D721Med (cell line): ENCODE data around the gene CCDC150.
A peak's percentile ranks its signal among the peaks of the same experiment; 100 is the strongest.
"Not testable (repeated sequence)": the region's sequence is repeated elsewhere in the genome, so short reads cannot be mapped to it uniquely, and the experiment has no call there.

Experiments
- DNase-seq: peaks from one replicate; pipeline ENCODE4 v3.0.0; 2011; ENCODE audit warnings: low spot score; ENCODE audit not compliant: insufficient read length
- FAIRE-seq: peaks from 2 replicates; lab custom pipeline; 2011; peaks lifted over from hg19 to GRCh38; lab: Jason Lieb, UNC
- CTCF ChIP-seq: IDR thresholded peaks from 2 replicates; pipeline ENCODE4 v1.5.1; 2012; ENCODE audit warnings: mild to moderate bottlenecking, control low read depth; ENCODE audit not compliant: insufficient read depth; ENCODE audit errors: missing control alignments

Gene CCDC150

GRCh38 chr2:196725218-196725617, 85.7 kb downstream of the CCDC150 start:
- DNase-seq = peak; percentile 33
- peak; percentile 95 for FAIRE-seq
- TF ChIP-seq CTCF = no peak

GRCh38 chr2:196725882-196726281, 86.4 kb downstream of the CCDC150 start:
- FAIRE-seq = no peak

GRCh38 chr2:196729418-196729817, 89.9 kb downstream of the CCDC150 start:
- no peak for TF ChIP-seq CTCF
- FAIRE-seq (no peak), DNase-seq (no peak)

More at GRCh38 chr2:196725882-196726281, 86.4 kb downstream of the CCDC150 start:
- TF ChIP-seq CTCF = no peak
- DNase-seq = no peak

- not testable (repeated sequence) for FAIRE-seq, DNase-seq
Measured at GRCh38 chr2:196736646-196737045, 97.1 kb downstream of the CCDC150 start.

- DNase-seq (no peak), FAIRE-seq (no peak)
- TF ChIP-seq CTCF = no peak
Measured at GRCh38 chr2:196737046-196737445, 97.5 kb downstream of the CCDC150 start.

- DNase-seq = no peak
- FAIRE-seq = no peak
- no peak for TF ChIP-seq CTCF
Measured at GRCh38 chr2:196739031-196739430, 99.5 kb downstream of the CCDC150 start.

- no peak for TF ChIP-seq CTCF
- FAIRE-seq = no peak
- no peak for DNase-seq
Measured at GRCh38 chr2:196742216-196742615, 102.7 kb downstream of the CCDC150 start.

- DNase-seq = no peak
- no peak for TF ChIP-seq CTCF
- FAIRE-seq = no peak
Measured at GRCh38 chr2:196742685-196743084, 103.2 kb downstream of the CCDC150 start.
